Small intestine (tissue), 16 donors: ENCODE results near the gene CYCS. TPM values are rescaled to one million over a fixed set of nuclear protein-coding genes. Genes with fewer than 3 reads are reported as not detected.
A peak's percentile ranks its signal among the peaks of the same experiment; 100 is the strongest.

Experiments used
- DNase-seq, 2 donors: peaks; one replicate each; pipeline versions ENCODE4 v3.0.0 to v3.0.0-alpha.2; 2013
- FAIRE-seq: peaks from 2 replicates; lab custom pipeline; 2012; peaks lifted over from hg19 to GRCh38; lab: Jason Lieb, UNC
- H3K27ac ChIP-seq, 3 donors: one replicate each; pipeline ENCODE4 v1.5.1; 2013; ENCODE audit warnings: low read length in 2 of 3, mild to moderate bottlenecking in 2 of 3, control low read depth in 1 of 3, inconsistent platforms in 1 of 3, low read depth in 1 of 3, moderate library complexity in 1 of 3
- H3K27me3 ChIP-seq, 3 donors: one replicate each; pipeline ENCODE4 v1.6.1; 2013; ENCODE audit warnings: low read length in 3 of 3, inconsistent platforms in 1 of 3; ENCODE audit not compliant: control insufficient read depth in 3 of 3, insufficient read depth in 3 of 3
- H3K36me3 ChIP-seq, 3 donors: one replicate each; pipeline ENCODE4 v1.6.1; 2013; ENCODE audit warnings: low read length in 3 of 3, inconsistent platforms in 1 of 3, low read depth in 1 of 3, mild to moderate bottlenecking in 1 of 3, moderate library complexity in 1 of 3; ENCODE audit not compliant: control insufficient read depth in 3 of 3, insufficient read depth in 2 of 3
- H3K4me1 ChIP-seq, 3 donors: one replicate each; pipeline ENCODE4 v1.6.1; 2013; ENCODE audit warnings: low read length in 2 of 3, inconsistent platforms in 1 of 3, low read depth in 1 of 3, mild to moderate bottlenecking in 1 of 3, moderate library complexity in 1 of 3; ENCODE audit not compliant: control insufficient read depth in 3 of 3, insufficient read depth in 2 of 3
- H3K4me3 ChIP-seq, 3 donors: one replicate each; pipeline ENCODE4 v1.5.1; 2013; ENCODE audit warnings: low read length in 3 of 3, control low read depth in 1 of 3, inconsistent platforms in 1 of 3, low read depth in 1 of 3, mild to moderate bottlenecking in 1 of 3, moderate library complexity in 1 of 3
- H3K9me3 ChIP-seq, 2 donors: one replicate each; pipeline ENCODE4 v1.6.1; 2013; ENCODE audit warnings: low read depth in 1 of 2, low read length in 1 of 2; ENCODE audit not compliant: control insufficient read depth in 2 of 2, insufficient read depth in 1 of 2
- WGBS, 3 donors: extraction: QIAGEN DNeasy Blood & Tissue Kit; methylation state at CpG; one replicate each; pipeline ENCODE4 v1.1.7; 2013; 5-methylcytosine and 5-hydroxymethylcytosine counted together
- long read RNA-seq, 10 donors: transcript quantifications; one replicate each; lab custom pipeline, GENCODE V29; 2026
- polyA plus RNA-seq, 4 donors: library from polyadenylated mRNA; stranded (reverse) in 3 of 4; unstranded in 1 of 4; fragments of 200-250 nt in 3 of 4; fragments of 120-200 nt in 1 of 4; gene quantifications; one replicate each; pipeline versions ENCODE4 v1.2.1 to v1.2.3, GENCODE V29; 2013
- donor health status: healthy with polysubstance abuse.
- donor health status: control.
- donor health status: control.
- donor health status: Bipolar disorder and iron deficiency.
- donor health status: healthy.

CYCS gene
- 100 to 1,000 TPM in 3 of 4 donors, 10 to 100 TPM in 1; 73.0 to 181 (median 152) TPM for polyA plus RNA-seq
- long read RNA-seq, donor 1, full-length matches to known transcripts = 108 of 114 reads
- long read RNA-seq, donor 1, partial matches to known transcripts = 6 of 114 reads
- long read RNA-seq, donor 1, other reads (novel, unspliced or antisense) = 0 of 114 reads
- long read RNA-seq, donor 2, full-length matches to known transcripts = 44 of 52 reads
- long read RNA-seq, donor 2, partial matches to known transcripts = 8 of 52 reads
- long read RNA-seq, donor 2, other reads (novel, unspliced or antisense) = 0 of 52 reads
- long read RNA-seq, donor 3, full-length matches to known transcripts = 51 of 59 reads
- long read RNA-seq, donor 3, partial matches to known transcripts = 8 of 59 reads
- long read RNA-seq, donor 3, other reads (novel, unspliced or antisense) = 0 of 59 reads
- long read RNA-seq, donor 4, full-length matches to known transcripts = 4 of 4 reads
- long read RNA-seq, donor 4, partial matches to known transcripts = 0 of 4 reads
- long read RNA-seq, donor 4, other reads (novel, unspliced or antisense) = 0 of 4 reads
- long read RNA-seq, donor 5, full-length matches to known transcripts = 17 of 17 reads
- long read RNA-seq, donor 5, partial matches to known transcripts = 0 of 17 reads
- long read RNA-seq, donor 5, other reads (novel, unspliced or antisense) = 0 of 17 reads
- long read RNA-seq, donor 6, full-length matches to known transcripts = 51 of 51 reads
- long read RNA-seq, donor 6, partial matches to known transcripts = 0 of 51 reads
- long read RNA-seq, donor 6, other reads (novel, unspliced or antisense) = 0 of 51 reads
- long read RNA-seq, donor 7, full-length matches to known transcripts = 442 of 545 reads
- long read RNA-seq, donor 7, partial matches to known transcripts = 96 of 545 reads
- long read RNA-seq, donor 7, other reads (novel, unspliced or antisense) = 7 of 545 reads
- long read RNA-seq, donor 8, full-length matches to known transcripts = 6 of 6 reads
- long read RNA-seq, donor 8, partial matches to known transcripts = 0 of 6 reads
- long read RNA-seq, donor 8, other reads (novel, unspliced or antisense) = 0 of 6 reads
- long read RNA-seq, donor 9, full-length matches to known transcripts = 20 of 20 reads
- long read RNA-seq, donor 9, partial matches to known transcripts = 0 of 20 reads
- long read RNA-seq, donor 9, other reads (novel, unspliced or antisense) = 0 of 20 reads
- long read RNA-seq, donor 10, full-length matches to known transcripts = 95 of 105 reads
- long read RNA-seq, donor 10, partial matches to known transcripts = 10 of 105 reads
- long read RNA-seq, donor 10, other reads (novel, unspliced or antisense) = 0 of 105 reads

DNA sequence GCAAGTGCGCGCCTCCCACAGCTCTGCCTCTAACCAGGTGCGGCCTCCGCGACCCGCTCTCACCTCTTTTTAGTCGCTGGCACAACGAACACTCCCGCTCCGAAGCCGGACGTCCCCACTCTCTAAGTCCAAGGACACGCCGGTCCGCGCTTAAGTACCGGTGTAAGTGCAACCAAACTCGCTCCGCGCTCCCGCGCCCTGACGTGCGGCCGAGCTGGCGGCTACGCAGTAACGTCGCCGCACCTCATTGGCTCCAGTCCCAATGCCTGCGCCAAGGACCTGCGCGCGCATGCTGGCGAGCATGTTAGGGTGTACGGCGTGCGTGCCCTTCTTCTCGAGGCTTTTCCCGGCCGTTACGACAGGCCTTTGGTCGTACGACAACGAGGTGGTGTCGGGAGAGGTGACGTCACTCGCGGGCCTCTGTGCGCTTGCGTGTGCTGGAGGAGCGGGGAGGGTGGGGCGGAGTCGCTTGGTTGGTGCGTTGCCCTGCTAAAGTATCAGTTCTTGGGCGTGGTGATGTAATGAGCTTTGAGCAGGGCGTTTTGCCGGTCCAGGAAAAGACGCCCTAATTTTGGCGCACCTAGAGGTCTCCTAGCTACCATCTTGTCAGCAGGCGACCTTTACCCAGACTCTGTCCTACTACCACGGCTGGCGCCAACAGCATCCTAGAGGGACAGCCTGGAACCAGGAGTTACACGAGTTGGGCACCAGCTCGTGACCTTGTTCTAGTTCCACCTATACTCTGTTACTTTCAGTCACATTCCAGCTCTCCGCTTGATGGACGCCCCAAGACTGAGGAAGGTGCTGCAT, at the start of gene CYCS:
Gene CYCS (minus strand): TSS at position 124 of the 810 bp plus-strand sequence. CDS start 1,141 bp downstream, outside the sequence.
- DNase-seq = peak; percentile 100
- Histone ChIP-seq H3K36me3 (peaks cover 8 to 12% (median 10%) of the 10 kb centered on the region in 3 donors), H3K4me1 (peaks cover 0 to 19% (median 0%) of the 10 kb centered on the region in 3 donors), H3K27me3 (no peaks in the 10 kb centered on the region), H3K27ac (peak within 1 kb of the TSS; percentile 90 to 95 (median 94)), H3K9me3 (no peaks in the 10 kb centered on the region), H3K4me3 (peak within 1 kb of the TSS; percentile 80 to 85 (median 82))
- FAIRE-seq = no peak
- 1% methylated on average over 66 to 67 of the region's 67 CpGs for WGBS, 3 donors

GRCh38 chr7:25173184-25173583, 48.1 kb upstream of the CYCS start:
- Histone ChIP-seq H3K27me3 (no peaks in the 10 kb centered on the region), H3K4me3 (no peak overlapping the region), H3K4me1 (peaks cover 0 to 10% (median 5%) of the 10 kb centered on the region in 3 donors), H3K27ac (no peak overlapping the region), H3K9me3 (no peaks in the 10 kb centered on the region), H3K36me3 (no peaks in the 10 kb centered on the region)
- no peak for FAIRE-seq
- no peak for DNase-seq
- 37 to 55% (median 40%) methylated on average over 4 of the region's 4 CpGs for WGBS, 3 donors

- Histone ChIP-seq H3K4me1 (peaks cover 2 to 12% (median 5%) of the 10 kb centered on the region in 3 donors), H3K27ac (peak overlapping the region in 2 of 3 donors; percentile 43 to 60), H3K36me3 (no peaks in the 10 kb centered on the region), H3K9me3 (no peaks in the 10 kb centered on the region), H3K4me3 (no peak overlapping the region), H3K27me3 (no peaks in the 10 kb centered on the region)
- WGBS, 3 donors = 11 to 53% (median 40%) methylated on average over 1 of the region's 1 CpG
- DNase-seq (no peak), FAIRE-seq (no peak)
Observed at GRCh38 chr7:25171516-25171915, 46.5 kb upstream of the CYCS start.

GRCh38 chr7:25171071-25171470, 46.0 kb upstream of the CYCS start:
- Histone ChIP-seq H3K27ac (no peak overlapping the region), H3K4me3 (no peak overlapping the region), H3K9me3 (no peaks in the 10 kb centered on the region), H3K27me3 (no peaks in the 10 kb centered on the region), H3K4me1 (peaks cover 2 to 12% (median 5%) of the 10 kb centered on the region in 3 donors), H3K36me3 (no peaks in the 10 kb centered on the region)
- WGBS, 3 donors = 11 to 61% (median 32%) methylated on average over 1 of the region's 1 CpG
- no peak for FAIRE-seq
- DNase-seq = peak; percentile 38 to 78

DNA sequence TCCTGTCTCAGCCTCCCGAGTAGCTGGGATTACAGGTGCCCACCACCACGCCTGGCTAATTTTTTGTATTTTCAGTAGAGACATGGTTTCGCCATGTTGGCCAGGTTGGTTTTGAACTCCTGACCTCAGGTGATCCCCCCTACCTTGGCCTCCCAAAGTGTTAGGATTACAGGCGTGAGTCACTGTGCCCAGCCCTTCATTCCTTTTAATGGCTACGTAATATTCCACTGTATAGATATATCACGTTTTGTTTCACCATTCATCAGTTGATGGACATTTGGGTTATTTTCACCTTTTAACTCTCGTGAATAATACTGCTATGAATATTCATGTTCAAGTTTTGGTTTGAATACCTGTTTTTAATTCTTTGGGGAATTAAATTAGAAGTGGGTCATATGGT, 44.6 kb upstream of the CYCS start:
- Histone ChIP-seq H3K36me3 (no peaks in the 10 kb centered on the region), H3K4me1 (peaks cover 2 to 12% (median 5%) of the 10 kb centered on the region in 3 donors), H3K9me3 (no peaks in the 10 kb centered on the region), H3K27ac (no peak overlapping the region), H3K27me3 (no peaks in the 10 kb centered on the region), H3K4me3 (no peak overlapping the region)
- FAIRE-seq (no peak), DNase-seq (no peak)
- 94 to 96% (median 95%) methylated on average over 7 of the region's 7 CpGs for WGBS, 3 donors

DNA sequence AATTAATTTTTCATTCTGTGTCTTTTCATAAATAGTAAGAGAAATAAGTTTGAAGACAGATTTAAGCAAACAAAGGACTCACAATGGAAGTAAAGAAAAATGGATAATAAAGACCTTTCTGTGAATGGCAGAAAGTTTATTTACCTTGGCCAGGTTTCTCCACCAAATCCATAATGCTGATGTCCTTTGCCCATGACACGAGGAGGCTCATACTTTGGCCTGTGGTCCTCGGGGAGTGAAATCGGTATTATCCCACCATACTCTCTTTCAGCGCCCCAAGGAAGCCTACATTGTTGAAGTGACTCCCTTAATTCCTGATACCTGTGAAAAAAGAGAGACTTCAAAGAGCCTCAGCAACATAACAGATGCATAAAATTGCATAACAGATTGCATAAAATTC, 43.1 kb upstream of the CYCS start:
- no peaks in the 10 kb centered on the region for H3K27me3 ChIP-seq
- FAIRE-seq = no peak
- no peaks in the 10 kb centered on the region for H3K9me3 ChIP-seq
- peaks cover 2 to 12% (median 3%) of the 10 kb centered on the region in 3 donors for H3K4me1 ChIP-seq
- H3K36me3 ChIP-seq = peaks cover 0 to 1% (median 0%) of the 10 kb centered on the region in 3 donors
- H3K27ac ChIP-seq = no peak overlapping the region
- 22 to 59% (median 46%) methylated on average over 4 of the region's 4 CpGs for WGBS, 3 donors
- no peak for DNase-seq
- H3K4me3 ChIP-seq = no peak overlapping the region

DNA sequence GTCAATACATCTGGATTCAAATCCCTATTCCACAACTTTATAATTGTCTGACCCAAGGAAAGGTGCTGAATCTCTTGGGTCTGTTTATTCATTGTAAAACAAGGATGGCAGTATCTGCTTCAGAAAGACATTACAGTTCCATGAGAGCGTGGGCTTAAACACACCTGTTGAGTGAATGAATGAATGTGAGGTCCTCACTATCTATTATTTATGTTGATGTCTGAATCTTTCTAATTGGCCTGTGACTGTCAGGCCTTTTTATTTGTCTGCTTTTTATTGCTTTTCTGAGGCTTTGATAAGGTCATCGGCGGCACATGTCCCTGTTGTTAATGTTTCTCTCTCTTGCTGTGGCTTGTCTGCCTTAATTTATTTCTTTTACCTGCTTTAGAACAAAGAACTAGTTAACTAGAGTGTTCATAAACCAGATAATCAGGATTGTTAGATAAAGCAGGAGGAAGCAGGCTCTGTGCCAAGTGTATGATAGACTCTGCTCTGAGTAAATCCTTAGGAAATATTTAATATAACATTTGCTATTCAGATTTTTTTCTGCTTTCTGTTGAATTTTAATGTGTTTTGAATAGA, 42.3 kb upstream of the CYCS start:
- FAIRE-seq (no peak), DNase-seq (peak; percentile 61 to 79)
- 17 to 56% (median 40%) methylated on average over 3 of the region's 3 CpGs for WGBS, 3 donors

More for the DNA sequence above, 42.3 kb upstream of the CYCS start:
- Histone ChIP-seq H3K9me3 (no peaks in the 10 kb centered on the region), H3K27me3 (no peaks in the 10 kb centered on the region), H3K27ac (no peak overlapping the region), H3K36me3 (peaks cover 0 to 2% (median 1%) of the 10 kb centered on the region in 3 donors), H3K4me1 (peaks cover 2 to 12% (median 2%) of the 10 kb centered on the region in 3 donors), H3K4me3 (no peak overlapping the region)
